Erythroblast (primary cell): ENCODE results near the gene CDKL2.

ENCODE experiments used
- GATA1 ChIP-seq: IDR thresholded peaks from 2 replicates; pipeline ENCODE4 v1.6.1; 2011; ENCODE audit warnings: low read depth, mild to moderate bottlenecking, control low read depth, low read length, moderate library complexity
- POLR2A ChIP-seq: IDR thresholded peaks from 2 replicates; pipeline ENCODE4 v1.6.1; 2011; ENCODE audit warnings: mild to moderate bottlenecking, low read length

DNA sequence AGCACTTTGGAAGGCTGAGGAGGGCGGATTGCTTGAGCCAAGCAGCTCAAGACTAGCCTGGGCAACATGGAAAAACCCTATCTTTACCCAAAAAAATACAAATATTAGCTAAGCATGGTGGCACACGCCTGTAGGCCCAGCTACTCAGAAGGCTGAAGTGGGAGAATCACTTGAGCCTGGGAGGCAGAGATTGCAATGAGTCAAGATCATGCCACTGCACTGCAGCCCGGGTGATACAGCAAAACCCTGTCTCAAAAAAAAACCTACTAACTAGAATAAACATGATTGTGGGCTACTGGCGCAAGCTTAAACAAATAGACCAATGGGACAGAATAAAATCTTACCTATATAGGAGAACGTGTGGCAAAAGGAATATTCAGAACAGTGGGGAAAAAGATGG, 7.3 kb downstream of the CDKL2 start:
- TF ChIP-seq POLR2A (no peak), GATA1 (no peak)
